Measurements from ENCODE around the gene ZBTB7C. TPM values are rescaled to one million over a fixed set of nuclear protein-coding genes. Genes with fewer than 3 reads are reported as not detected.
A peak's percentile ranks its signal among the peaks of the same experiment; 100 is the strongest.

ZBTB7C gene
- polyA plus RNA-seq, 2 of the 4 experiments (the other 2 are of a cell fraction): 0.10 to 0.12 TPM

GRCh38 chr18:48022531-48023329 is 386.5 kb downstream of the ZBTB7C start (continued):
- TF ChIP-seq, protein P1, sequence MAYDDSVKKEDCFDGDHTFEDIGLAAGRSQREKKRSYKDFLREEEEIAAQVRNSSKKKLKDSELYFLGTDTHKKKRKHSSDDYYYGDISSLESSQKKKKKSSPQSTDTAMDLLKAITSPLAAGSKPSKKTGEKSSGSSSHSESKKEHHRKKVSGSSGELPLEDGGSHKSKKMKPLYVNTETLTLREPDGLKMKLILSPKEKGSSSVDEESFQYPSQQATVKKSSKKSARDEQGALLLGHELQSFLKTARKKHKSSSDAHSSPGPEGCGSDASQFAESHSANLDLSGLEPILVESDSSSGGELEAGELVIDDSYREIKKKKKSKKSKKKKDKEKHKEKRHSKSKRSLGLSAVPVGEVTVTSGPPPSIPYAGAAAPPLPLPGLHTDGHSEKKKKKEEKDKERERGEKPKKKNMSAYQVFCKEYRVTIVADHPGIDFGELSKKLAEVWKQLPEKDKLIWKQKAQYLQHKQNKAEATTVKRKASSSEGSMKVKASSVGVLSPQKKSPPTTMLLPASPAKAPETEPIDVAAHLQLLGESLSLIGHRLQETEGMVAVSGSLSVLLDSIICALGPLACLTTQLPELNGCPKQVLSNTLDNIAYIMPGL (CRISPR knock-in tag; IDR thresholded peaks at IDR 0.05; ENCODE audit: borderline replicate concordance): no peak
- TF ChIP-seq JUN (IDR thresholded peaks at IDR 0.05): peak in 1 of 2 experiments; percentile 14; a peak in 1 of 5 replicates
- TF ChIP-seq ATOH8 (CRISPR knock-in tag; IDR thresholded peaks at IDR 0.05; ENCODE audit: low read depth): no peak
- no peak for TF ChIP-seq RARB (CRISPR knock-in tag; IDR thresholded peaks at IDR 0.05)
- TF ChIP-seq CHD2 (IDR thresholded peaks at IDR 0.05; ENCODE audit: low read length, partially characterized antibody): no peak
- TF ChIP-seq GATA3 (IDR thresholded peaks at IDR 0.05; ENCODE audit: borderline replicate concordance): no peak
- TF ChIP-seq TFCP2L1 (CRISPR knock-in tag; IDR thresholded peaks at IDR 0.05): no peak
- TF ChIP-seq PBX3 (IDR thresholded peaks at IDR 0.05): no peak
- TF ChIP-seq, protein P2, sequence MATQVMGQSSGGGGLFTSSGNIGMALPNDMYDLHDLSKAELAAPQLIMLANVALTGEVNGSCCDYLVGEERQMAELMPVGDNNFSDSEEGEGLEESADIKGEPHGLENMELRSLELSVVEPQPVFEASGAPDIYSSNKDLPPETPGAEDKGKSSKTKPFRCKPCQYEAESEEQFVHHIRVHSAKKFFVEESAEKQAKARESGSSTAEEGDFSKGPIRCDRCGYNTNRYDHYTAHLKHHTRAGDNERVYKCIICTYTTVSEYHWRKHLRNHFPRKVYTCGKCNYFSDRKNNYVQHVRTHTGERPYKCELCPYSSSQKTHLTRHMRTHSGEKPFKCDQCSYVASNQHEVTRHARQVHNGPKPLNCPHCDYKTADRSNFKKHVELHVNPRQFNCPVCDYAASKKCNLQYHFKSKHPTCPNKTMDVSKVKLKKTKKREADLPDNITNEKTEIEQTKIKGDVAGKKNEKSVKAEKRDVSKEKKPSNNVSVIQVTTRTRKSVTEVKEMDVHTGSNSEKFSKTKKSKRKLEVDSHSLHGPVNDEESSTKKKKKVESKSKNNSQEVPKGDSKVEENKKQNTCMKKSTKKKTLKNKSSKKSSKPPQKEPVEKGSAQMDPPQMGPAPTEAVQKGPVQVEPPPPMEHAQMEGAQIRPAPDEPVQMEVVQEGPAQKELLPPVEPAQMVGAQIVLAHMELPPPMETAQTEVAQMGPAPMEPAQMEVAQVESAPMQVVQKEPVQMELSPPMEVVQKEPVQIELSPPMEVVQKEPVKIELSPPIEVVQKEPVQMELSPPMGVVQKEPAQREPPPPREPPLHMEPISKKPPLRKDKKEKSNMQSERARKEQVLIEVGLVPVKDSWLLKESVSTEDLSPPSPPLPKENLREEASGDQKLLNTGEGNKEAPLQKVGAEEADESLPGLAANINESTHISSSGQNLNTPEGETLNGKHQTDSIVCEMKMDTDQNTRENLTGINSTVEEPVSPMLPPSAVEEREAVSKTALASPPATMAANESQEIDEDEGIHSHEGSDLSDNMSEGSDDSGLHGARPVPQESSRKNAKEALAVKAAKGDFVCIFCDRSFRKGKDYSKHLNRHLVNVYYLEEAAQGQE (IDR thresholded peaks at IDR 0.05): no peak
- TF ChIP-seq ZFP36 (IDR thresholded peaks at IDR 0.05; ENCODE audit: borderline replicate concordance, partially characterized antibody): no peak
- no peak for TF ChIP-seq POLR2AphosphoS2 (conservative IDR thresholded peaks at IDR 0.05; ENCODE audit: low read length)
- no peak for TF ChIP-seq HOXB5 (CRISPR knock-in tag; IDR thresholded peaks at IDR 0.05)
- no peak for TF ChIP-seq JUNB (IDR thresholded peaks at IDR 0.05)
- TF ChIP-seq HDAC2 (IDR thresholded peaks at IDR 0.05): no peak
- TF ChIP-seq CHD4 (IDR thresholded peaks at IDR 0.05; ENCODE audit: borderline replicate concordance): no peak
- TF ChIP-seq, protein P3, sequence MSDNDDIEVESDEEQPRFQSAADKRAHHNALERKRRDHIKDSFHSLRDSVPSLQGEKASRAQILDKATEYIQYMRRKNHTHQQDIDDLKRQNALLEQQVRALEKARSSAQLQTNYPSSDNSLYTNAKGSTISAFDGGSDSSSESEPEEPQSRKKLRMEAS (IDR thresholded peaks at IDR 0.05): peak; percentile 34; the same call in 1 of the 2 replicates
- no peak for TF ChIP-seq RNF2 (IDR thresholded peaks at IDR 0.05; ENCODE audit: borderline replicate concordance, low read depth)
- TF ChIP-seq MAFK (IDR thresholded peaks at IDR 0.05; ENCODE audit: partially characterized antibody): no peak
- no peak for TF ChIP-seq SREBF2 (IDR thresholded peaks at IDR 0.05)
- TF ChIP-seq BHLHE40 (IDR thresholded peaks at IDR 0.05; ENCODE audit: low read depth, low read length): no peak
- no peak for TF ChIP-seq RCOR1 (IDR thresholded peaks at IDR 0.05; ENCODE audit: low read depth, low read length)
- TF ChIP-seq NFE2L2 (conservative IDR thresholded peaks at IDR 0.05; ENCODE audit: low read length): no peak
- no peak for TF ChIP-seq EP300 (IDR thresholded peaks at IDR 0.05)
- TF ChIP-seq KDM1A (IDR thresholded peaks at IDR 0.05; ENCODE audit: low read depth): no peak
- no peak for TF ChIP-seq ESRRA (IDR thresholded peaks at IDR 0.05; ENCODE audit: borderline replicate concordance, low read length)
- no peak for TF ChIP-seq HEYL (CRISPR knock-in tag; IDR thresholded peaks at IDR 0.05)
- TF ChIP-seq RAD21 (conservative IDR thresholded peaks at IDR 0.05 in 1 of 2, IDR thresholded peaks at IDR 0.05 in 1 of 2): peak; percentile 82 to 88
- no peak for TF ChIP-seq BCL3 (IDR thresholded peaks at IDR 0.05)

Data from A549 (cell line).